Measurements from ENCODE around the gene CRHR2.
"Not testable (repeated sequence)": the region's sequence is repeated elsewhere in the genome, so short reads cannot be mapped to it uniquely, and the experiment has no call there.

The CRHR2 gene

DNA sequence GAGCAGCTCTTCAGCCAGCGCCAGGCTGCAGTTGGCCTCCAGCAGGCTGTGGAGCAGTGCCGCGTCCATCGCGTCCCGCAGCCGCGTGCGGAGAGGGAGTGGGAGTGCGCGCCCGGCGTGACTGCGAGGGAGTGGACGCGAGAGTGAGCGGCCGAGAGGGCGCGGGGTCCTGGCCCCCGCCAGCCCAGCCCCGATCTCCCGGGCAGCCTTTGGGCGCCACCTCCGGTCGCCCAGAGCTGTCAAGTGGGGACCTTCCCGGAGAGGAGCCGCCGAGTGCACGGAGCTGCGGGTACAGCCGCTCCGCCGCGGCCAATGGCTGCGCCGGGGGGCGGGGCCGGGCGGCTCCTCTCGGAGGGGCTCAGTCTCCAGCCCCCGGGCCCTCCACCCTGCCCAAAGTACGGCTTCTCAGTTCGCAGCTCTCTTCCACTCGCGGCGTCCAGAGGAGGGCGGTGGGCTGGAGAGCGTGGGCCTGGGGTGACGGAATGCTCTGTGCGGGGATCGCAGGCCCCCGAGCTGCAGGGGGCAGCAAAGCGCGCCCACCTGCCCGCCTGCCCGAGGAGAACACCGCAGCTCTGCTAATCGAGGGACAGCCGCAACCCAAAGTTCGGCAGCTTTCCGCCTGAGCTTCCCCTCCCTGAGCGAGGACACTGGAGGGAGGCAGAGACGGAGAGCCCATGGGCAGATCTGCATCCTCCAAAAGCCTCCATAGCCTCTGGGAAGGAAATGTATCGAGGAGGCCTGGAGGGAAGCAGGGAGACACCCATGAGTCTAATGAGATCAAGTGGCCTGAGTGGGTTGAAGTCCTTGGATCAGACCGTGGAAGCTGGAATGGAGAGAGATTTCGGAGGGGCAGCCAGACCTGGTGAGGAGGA, at the start of gene CRHR2:
TSS of gene CRHR2 (minus strand) at position 245 of the 872 bp plus-strand sequence. CDS start at position 69, 176 bp downstream.
- no peak for DNase-seq (ENCODE audit: low spot score)

DNA sequence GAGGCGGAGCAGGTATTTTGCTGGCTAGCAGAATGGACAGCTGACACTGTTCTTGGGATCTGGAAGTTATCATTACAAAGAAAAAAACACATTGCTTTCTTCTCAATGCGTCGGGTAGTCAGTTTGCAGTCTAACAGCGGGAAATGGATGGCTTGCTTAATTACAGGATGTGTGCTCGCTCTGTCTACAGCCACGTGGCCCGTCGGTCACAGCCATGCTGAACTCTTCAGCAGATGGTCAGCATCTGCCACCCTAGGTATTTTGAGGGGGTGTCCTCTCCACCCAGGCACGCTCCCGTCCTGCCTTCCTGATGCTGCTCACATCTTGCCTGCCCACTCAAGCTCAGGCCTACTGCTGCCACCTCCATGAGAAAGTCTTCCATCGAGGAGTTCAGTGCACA, 49.3 kb upstream of the CRHR2 start:
- DNase-seq (ENCODE audit: low spot score): no peak

DNA sequence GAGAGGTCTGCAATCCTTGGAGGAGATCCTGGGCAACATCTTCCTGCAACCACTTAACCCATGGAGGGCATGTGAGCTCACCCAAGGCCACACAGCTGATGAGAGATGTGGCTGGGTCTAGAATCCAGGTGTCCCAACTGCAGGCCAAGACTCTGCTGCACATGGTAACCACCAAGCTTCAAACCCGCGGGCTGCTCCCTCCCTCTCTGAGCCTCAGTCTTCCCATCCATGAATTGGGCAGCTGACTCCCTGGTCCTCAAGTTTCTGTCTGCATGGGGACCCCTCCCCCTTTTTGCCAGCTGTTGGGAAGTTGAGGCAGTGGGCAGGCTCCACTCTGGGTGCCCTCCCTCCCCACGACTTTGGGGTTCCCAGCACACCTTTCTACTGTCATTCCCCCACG, 48.7 kb upstream of the CRHR2 start:
- no peak for DNase-seq (ENCODE audit: low spot score)

DNA sequence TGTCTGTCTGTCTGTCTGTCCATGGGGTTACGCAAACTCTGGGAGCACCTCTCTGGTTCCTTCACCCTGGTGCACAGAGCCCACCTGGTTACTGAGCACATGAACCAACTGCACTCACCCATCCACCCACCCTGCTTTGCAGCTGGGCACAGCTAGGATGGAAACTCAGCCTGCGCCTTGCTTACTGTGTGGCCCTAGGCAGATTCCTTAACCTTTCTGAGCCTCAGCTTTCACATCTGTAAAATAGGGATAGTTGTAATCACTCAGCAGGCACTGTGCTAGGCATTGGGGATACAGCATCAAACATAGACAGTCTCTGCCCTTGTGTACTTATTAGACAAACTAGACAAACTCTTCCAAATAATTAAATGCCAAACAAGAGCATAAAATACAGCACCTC, 47.8 kb upstream of the CRHR2 start:
- no peak for DNase-seq (ENCODE audit: low spot score)

DNA sequence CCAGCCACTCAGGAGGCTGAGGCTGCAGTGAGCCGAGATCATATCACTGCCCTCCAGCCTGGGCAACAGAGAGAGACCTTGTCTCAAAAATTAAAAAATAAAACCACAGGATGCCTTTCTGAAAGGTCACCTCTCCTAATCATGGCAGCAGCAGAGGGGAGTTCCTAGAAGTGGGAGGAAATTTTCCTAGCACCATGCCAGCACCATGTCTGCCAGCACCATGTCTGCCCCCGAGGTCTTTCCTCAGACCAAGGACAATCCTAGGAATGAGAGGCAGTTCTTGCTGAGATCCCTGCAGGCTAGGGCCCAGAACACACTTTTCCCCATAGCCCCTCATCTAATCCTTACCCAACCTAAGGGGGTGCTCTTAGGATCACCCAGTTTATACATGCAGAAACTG, 47.4 kb upstream of the CRHR2 start:
- DNase-seq (ENCODE audit: low spot score): no peak

DNA sequence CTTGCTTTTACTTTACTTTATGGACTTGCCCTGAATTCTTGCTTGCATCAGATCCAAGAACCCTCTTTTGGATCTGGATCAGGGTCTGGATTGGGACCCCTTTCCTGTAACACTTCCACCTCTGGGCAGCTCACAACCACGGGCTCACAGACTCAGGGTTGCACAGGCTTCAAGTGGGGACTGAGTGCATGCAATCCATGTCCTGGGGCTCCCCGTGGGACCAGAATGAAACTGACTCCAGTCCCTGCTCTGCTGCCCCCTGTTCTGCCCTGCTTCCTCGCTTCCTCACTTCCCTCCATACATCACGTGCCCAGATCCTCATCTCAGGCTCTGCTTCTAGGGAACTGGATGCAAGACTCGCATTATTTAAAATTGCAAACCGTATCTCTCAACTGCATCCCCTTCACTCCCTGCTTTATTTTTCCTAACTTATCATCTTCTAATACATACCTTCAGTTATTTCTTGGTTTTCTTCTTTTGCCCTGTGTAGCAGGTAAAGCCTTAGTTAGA, 46.4 kb upstream of the CRHR2 start:
- DNase-seq (ENCODE audit: low spot score): no peak

DNA sequence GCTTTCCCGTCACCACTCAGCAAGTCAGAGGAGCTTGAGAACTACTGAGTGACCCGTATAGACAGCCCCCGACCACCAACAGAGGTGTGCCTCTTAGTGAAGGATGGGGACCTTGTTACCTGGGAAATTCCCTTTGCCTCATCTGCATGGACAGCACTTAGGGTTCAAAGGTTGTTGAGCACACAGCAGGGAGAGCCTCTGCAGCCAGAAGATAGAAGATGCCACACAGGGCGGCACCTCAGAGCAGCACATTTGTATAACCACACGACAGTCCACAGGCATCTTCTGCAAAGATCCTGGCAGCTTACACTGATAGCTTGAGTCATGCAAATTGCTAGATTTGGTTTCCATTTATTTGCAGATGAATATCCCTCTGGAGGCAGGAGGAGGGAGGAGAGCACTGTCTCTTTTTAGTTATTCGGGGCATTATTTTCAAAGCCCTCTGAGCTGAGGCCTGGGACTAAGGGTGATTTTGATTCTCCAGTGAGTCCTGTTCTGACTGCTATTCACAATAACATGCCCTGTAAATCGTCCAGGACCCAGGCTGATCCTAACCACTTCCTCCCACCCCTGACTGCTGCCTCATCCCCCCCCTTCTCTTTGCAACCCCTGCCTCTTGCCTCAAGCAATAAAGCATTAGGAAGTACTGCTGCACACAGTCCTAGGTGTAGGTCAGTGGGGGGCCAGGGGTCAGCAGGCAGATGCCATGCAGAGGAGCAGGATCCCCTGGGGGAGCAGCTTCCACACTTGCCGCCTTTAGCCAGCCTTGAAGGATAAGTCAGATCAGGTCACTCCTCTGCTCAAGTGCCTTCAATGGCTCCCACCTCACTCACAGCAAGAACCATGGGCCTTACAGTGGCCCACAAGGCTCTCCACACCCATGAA, 45.0 kb upstream of the CRHR2 start:
- no peak for DNase-seq (ENCODE audit: low spot score)

DNA sequence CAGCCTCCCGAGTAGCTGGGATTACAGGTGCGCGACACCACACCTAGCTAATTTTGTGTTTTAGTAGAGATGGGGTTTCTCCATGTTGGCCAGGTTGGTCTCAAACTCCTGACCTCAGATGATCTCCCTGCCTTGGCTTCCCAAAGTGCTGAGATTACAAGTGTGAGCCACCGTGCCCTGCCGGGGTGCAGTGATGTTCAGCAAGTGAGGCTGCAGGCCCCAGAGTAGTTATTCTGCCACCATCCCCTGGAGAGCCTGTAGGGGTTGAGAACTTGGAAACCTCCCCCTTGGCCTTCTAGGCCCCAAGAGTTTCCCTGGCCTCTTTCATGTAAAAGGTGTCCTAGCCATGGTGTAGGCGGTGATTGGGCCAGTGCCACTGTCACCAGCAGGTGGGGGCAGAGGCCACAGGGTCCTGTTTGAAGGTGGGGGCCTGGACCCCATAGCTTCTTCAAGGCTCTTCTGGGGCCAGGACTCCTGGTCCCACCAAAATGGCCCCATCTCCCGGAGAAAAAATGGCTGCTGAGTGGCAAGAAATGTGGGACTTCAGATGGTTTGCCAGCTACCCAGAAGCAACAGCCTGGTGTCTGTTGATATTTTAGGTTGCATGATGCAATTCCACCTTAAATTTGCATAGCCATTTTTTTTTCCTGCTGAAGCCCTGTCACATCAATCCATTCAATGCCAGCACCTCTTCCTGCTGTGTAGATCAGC, 44.2 kb upstream of the CRHR2 start:
- DNase-seq (ENCODE audit: low spot score): no peak

DNA sequence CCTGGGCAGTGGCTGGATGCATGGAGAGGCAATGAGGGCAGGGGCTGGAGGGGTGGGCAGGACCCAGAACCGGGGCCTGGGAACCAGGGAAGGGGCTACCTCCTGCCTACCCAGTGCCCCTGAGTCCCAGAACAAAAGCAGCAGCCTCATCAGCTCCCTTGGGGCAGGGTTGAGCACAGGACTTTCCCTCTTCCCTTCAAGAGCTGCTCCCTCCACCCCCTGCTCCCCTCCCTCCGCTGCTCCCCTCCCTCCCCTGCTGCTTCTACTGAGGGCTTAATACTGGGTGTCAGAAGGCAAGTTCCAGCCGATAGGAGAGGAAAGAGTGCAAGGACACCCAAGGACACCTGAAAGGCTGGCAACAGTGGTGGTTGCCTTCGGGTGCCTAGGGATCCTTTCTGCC, 41.5 kb upstream of the CRHR2 start:
- DNase-seq (ENCODE audit: low spot score): no peak

DNA sequence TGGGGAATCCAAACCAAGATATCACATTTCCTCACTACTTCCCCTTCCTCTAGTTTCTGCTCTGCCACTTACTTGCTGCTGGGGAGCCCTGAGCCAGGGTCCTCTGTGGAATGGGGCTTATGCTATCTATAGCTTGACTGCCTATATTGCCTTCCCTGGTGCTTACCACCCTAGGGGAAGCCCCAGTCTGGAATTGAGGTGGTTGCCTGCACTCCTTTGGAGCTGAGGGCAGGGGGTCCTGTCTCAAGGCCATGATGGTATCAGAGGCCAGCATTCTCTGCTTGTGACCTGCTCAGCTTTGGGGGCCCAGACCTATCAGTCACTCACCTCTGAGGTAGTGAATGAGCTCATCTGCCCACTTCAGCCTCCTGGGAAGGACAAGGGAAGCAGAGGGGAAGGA, 40.4 kb upstream of the CRHR2 start:
- no peak for DNase-seq (ENCODE audit: low spot score)

DNA sequence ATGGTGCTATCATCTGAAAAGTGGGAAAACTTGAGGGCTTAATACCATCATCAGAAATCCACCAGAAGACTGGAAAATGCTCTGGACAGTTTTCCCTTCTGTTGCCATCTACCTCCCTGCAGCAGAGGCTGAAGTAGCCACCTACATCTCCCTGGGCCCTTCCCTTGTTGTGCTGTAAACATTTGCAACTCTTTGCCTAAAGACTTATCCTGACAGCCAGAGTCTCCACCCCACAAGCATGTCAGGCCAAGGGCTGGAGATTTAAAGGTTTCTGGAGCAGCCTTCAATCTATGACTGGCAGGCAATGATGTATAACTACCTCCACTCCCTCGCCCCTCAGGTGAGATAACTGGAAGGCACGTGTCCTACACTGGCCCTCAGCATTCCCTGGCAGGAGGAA, 39.9 kb upstream of the CRHR2 start:
- DNase-seq (ENCODE audit: low spot score): no peak

DNA sequence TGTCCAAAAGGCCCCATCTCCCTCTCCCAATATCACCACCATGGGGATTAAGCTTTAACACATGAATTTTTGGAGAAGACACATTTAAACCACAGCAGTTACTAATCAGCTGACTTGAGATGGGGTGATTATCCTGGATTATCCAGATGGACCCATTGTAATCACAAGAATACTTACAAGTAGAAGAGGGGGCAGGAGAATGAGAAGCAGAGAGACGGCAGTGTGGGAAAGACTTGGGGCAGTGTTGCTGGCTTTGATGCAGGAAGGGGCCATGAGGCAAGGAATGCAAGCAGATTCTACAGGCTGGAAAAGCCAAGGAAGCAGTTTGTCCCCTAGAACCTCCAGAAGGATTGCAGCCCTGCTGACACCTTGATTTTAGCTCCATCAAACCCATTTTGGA, 39.0 kb upstream of the CRHR2 start:
- no peak for DNase-seq (ENCODE audit: low spot score)

DNA sequence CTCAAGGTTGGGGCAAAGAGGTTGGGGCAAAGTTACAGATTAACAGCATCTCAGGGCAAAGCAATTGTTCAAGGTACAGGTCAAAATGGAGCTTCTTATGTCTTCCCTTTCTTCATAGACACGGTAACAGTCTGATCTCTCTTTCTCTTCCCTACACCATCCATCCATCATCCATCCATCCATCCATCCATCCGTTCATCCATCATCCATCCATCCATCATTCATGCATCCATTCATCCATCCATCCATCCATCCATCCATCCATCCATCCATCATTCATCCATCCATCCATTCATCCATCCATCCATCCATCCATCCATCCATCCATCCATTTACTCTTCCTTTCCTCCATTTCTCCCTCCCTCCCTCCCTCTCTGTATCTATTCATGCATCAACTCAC, 37.2 kb upstream of the CRHR2 start:
- DNase-seq (ENCODE audit: low spot score): not testable (repeated sequence)

DNA sequence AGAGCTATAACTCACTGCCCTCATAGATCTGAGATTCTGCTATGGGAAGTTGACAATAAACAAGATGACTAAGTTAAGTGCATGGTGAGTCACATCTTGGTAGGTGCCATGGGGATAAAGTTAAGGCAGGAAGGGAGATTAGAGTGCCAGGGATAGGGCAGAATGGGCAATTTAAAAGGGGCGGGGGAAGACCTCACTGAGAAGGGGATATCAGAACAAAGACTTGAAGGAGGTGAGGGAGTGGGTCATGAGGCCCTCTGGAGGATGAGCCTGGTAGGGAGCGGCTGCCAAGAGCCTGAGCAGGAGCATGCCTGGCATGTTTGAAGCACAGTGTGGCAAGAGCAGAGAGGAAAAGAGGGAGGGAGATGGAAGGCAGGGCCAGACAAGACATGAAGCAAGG, 34.9 kb upstream of the CRHR2 start:
- DNase-seq (ENCODE audit: low spot score): no peak

DNA sequence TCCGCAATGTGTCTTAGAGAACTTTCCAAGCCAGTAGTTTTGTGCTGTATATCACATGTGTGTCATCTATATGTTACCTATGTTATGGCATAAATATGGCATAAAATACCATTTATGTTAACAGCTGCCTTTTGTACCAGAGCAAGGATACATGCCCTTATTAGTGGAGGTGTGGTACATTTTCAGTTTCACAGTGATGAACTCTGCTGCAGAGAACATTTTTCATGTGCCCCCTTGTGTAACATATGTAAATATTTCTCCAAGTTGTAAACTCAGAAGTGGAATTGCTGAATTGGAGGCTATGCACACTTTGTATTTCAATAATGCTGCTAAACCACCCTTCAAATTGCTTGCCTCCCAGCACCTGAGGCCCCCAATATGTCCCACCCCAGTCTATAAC, 31.9 kb upstream of the CRHR2 start:
- no peak for DNase-seq (ENCODE audit: low spot score)

DNA sequence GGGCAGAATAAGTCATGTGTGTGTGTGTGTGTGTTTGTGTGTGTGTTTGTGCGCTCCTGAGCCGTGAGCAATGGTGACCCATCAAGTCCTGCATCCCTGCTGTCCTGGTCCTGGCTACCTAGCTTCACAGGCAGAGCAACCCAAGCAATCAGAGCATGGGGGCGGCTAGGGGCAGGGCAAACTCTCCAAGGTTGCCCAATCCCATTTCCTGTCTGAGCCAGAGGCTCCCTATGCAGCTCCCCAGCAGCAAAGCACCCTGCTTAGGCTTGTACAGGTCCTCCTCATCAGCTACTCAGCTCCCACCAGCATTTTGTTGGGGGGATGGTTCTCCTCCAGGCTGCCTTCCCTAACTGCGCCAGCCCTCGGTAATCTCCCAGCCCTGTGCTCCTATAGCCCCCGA, 31.1 kb upstream of the CRHR2 start:
- DNase-seq (ENCODE audit: low spot score): no peak

DNA sequence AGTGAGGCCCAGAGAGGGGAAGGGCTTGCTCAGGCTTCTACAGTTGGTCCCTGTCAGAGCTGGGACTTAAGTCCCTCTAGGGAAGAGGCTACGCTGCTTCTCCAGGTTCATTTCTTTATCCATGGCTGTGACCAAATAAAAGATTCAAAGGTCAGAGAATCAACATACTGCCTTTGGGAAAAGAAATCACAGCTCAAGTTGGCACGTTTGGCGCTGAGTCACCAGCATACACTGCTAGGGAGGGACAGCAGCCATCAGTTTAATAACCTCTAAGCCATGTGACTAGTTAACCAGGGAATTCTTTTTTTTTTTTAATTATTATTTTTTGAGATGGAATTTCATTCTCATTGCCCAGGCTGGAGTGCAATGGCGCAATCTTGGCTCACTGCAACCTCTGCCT, 28.4 kb upstream of the CRHR2 start:
- no peak for DNase-seq (ENCODE audit: low spot score)

DNA sequence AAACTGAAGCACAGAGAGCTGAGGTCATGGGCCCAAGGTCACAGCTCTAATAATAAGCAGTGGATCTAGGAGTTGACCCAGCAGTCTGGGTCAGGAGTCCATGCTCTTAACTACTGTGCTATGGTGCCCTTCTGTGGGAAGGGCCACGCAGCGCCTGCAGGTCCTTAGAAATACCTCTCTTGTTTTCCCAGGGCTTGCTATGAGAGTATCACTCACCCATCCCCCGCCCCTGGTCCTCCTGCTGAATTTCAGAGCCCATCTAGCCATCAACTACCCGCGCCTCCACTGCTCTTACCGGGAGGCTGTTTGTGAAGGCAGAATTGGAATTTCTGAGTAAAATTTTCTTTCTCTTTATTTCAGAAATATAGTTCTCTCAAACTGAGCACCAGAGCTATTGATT, 27.3 kb upstream of the CRHR2 start:
- no peak for DNase-seq (ENCODE audit: low spot score)

DNA sequence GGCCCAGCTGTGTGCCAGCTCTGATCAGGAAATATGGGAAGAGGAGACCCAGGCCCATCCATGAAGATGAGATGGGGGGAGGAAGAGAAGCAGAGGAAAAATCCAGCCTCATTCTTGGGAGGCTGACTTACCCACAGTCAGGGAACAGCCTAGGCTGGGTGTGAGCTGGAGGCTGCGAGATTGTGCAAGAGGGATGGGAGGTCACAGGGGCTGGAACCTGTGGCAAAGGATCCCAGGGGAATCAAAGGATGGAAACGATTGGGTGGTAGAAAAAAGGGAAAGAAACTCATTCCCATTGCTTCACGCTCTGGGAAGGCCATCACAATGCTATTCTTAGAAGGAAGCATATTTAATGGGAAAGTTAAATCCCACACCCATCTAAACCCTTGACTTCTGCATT, 26.7 kb upstream of the CRHR2 start:
- no peak for DNase-seq (ENCODE audit: low spot score)

DNA sequence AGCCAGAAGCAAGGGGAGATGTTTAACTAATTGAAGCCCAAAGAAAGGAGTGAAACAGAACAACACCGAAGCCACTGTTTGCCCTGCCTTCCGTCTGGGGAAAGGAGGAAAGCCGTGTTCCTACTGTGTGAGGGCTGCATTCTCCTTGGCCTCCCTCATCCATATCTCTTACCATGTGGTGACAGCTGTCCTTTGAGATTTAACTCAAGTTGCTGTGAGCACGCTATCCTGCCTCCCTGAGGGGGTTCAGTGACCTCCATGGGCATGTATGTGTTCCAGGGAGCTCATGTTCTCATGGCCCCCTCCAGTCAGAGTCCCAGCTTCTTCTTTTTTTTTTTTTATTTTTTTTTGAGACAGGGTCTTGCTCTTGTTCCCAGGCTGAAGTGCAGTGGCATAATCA, 26.2 kb upstream of the CRHR2 start:
- no peak for DNase-seq (ENCODE audit: low spot score)

DNA sequence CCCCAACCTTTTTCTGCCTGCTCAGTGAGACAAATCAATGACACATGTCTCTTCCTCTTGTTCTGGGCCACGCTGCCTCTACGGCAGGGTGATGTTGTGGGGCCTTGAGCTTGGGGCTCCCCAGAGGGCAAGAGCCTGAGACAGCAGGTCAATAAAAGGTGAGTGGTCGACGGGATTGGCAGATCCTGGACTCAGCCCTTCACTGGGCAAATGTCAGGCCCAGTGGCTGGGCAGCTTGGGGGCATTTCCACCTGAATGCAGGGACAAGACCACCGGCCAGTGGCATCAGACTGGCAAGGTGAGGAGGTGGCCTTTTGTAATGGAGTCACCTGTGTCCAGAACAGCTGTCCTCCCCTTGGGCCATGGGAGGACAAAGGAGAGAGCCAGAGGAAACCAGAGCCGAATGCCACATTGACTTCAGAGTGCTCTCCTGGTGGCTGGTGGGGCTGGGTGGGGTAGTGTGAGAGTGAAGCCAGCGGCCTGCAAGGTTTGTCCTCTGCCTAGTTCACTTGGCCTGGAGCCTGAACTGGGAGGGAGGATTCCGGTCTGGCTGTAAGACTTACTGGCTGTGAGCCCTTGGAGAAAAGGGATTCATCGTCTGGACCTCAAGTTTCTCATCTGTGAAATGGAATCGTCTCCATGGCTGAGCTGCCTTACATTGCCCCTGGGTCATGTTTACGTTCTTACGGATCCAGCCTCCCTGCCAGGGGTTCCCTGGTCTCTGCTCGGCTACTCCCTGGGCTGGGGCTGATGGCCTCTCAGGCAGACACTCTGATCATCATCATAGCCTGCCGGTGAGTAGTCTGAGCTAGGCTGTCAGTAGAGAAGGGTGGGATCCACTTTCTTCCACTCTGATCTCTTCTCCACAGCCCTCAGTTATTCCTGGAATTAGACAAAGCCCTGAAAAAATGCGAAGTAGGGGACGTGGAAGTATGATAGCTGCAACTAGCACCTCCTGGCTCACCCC, 25.4 kb upstream of the CRHR2 start:
- DNase-seq (ENCODE audit: low spot score): no peak
